ENCODE results near the gene SRPK2.

DNA sequence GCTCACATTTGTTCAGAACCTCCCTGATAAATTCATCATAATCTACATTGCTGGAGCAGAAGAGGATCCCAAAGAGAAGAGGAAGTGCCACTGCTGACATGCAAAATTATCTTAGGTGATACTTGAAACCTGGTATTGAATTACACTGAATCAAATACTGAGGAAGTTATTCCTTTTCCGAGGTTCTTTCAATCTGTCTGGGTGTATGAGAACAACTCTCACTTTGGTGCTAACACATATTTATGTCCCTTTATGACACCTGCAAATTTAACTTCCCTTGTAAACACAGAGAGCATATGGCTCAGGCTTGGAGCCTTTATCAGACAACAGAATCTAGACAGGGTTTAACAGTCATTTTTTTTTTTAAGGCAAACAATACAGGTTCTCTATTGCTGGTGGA lies 131.4 kb downstream of the SRPK2 start:
- TF ChIP-seq, protein P1, sequence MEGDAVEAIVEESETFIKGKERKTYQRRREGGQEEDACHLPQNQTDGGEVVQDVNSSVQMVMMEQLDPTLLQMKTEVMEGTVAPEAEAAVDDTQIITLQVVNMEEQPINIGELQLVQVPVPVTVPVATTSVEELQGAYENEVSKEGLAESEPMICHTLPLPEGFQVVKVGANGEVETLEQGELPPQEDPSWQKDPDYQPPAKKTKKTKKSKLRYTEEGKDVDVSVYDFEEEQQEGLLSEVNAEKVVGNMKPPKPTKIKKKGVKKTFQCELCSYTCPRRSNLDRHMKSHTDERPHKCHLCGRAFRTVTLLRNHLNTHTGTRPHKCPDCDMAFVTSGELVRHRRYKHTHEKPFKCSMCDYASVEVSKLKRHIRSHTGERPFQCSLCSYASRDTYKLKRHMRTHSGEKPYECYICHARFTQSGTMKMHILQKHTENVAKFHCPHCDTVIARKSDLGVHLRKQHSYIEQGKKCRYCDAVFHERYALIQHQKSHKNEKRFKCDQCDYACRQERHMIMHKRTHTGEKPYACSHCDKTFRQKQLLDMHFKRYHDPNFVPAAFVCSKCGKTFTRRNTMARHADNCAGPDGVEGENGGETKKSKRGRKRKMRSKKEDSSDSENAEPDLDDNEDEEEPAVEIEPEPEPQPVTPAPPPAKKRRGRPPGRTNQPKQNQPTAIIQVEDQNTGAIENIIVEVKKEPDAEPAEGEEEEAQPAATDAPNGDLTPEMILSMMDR (IDR thresholded peaks at IDR 0.05; ENCODE audit: poor library complexity, severe bottlenecking): no peak
- TF ChIP-seq POLR2AphosphoS5 (IDR thresholded peaks at IDR 0.05): no peak
- TF ChIP-seq, protein P2, sequence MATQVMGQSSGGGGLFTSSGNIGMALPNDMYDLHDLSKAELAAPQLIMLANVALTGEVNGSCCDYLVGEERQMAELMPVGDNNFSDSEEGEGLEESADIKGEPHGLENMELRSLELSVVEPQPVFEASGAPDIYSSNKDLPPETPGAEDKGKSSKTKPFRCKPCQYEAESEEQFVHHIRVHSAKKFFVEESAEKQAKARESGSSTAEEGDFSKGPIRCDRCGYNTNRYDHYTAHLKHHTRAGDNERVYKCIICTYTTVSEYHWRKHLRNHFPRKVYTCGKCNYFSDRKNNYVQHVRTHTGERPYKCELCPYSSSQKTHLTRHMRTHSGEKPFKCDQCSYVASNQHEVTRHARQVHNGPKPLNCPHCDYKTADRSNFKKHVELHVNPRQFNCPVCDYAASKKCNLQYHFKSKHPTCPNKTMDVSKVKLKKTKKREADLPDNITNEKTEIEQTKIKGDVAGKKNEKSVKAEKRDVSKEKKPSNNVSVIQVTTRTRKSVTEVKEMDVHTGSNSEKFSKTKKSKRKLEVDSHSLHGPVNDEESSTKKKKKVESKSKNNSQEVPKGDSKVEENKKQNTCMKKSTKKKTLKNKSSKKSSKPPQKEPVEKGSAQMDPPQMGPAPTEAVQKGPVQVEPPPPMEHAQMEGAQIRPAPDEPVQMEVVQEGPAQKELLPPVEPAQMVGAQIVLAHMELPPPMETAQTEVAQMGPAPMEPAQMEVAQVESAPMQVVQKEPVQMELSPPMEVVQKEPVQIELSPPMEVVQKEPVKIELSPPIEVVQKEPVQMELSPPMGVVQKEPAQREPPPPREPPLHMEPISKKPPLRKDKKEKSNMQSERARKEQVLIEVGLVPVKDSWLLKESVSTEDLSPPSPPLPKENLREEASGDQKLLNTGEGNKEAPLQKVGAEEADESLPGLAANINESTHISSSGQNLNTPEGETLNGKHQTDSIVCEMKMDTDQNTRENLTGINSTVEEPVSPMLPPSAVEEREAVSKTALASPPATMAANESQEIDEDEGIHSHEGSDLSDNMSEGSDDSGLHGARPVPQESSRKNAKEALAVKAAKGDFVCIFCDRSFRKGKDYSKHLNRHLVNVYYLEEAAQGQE (IDR thresholded peaks at IDR 0.05; ENCODE audit: borderline replicate concordance): no peak
- TF ChIP-seq TAF1 (IDR thresholded peaks at IDR 0.05; ENCODE audit: low read depth): no peak

Measured in neural cell (in vitro differentiated cells).